ENCODE results near the gene C1orf50. TPM values are rescaled to one million over a fixed set of nuclear protein-coding genes. Genes with fewer than 3 reads are reported as not detected.
"Not testable (repeated sequence)": the region's sequence is repeated elsewhere in the genome, so short reads cannot be mapped to it uniquely, and the experiment has no call there.

C1orf50 gene
- polyA plus RNA-seq, 4 donors = 8.4 to 15.2 (median 12.6) TPM

DNA sequence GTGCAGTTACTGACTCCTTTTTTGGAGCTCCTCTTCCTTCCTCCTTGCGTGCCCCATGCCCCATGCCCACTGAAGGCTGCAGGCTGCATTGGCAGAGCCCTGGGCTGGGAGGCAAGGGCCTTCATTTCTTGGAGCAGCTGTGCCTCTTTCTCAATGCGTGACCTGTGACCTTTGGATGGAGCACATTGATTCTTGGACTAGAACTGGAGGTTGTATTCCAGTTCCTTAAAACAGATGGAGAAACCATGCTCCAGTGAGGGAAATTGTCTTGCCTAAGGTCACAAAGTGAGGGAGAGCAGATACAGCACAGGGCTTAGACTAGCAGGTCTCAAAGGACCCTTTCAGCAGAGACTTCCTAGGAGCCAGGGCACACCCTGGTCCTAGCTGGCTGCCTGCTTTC is 26.8 kb downstream of the C1orf50 start:
- DNase-seq (ENCODE audit: low read depth in 4 of 4, low spot score in 2 of 4) = no peak

DNA sequence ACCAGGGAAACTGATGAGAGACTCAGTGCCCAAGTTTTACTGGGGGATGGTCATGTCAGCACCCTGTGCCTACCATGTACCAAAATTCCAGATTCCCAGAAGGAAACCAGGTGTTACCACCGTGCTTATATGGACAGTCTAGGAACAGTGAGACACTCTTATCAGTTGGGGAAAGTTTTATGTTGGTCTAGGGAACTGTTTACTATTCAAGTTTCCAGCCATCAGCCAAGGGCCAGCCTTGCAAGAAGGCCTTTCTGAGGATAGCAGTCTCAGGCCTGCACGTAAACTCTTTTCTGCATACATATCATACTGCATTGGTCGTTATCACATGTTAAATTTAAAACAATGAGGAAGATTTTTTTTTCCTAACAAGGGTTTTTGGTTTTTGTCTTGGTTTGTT is 30.4 kb downstream of the C1orf50 start:
- DNase-seq (ENCODE audit: low read depth in 4 of 4, low spot score in 2 of 4) = no peak

DNA sequence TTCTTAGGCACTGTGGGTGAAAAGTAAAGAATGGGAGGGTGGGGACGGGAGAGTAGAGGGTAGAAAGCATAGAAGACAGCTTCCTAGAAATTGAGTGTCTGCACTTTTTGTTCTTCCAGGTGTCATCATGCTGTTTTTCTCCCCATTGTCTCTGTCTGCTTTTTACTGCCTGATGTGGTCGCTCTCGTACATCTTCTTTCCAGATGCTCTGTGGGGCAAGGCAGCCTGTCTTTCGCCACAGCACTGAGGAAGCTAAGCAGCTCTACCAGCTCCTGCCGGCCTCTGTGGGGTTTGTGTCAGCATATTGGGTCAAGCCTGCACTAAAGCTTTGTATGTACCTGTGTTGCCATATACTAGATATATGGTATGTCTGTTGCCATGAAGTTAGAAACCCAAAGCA is 30.9 kb downstream of the C1orf50 start:
- DNase-seq (ENCODE audit: low read depth in 4 of 4, low spot score in 2 of 4) = no peak

DNA sequence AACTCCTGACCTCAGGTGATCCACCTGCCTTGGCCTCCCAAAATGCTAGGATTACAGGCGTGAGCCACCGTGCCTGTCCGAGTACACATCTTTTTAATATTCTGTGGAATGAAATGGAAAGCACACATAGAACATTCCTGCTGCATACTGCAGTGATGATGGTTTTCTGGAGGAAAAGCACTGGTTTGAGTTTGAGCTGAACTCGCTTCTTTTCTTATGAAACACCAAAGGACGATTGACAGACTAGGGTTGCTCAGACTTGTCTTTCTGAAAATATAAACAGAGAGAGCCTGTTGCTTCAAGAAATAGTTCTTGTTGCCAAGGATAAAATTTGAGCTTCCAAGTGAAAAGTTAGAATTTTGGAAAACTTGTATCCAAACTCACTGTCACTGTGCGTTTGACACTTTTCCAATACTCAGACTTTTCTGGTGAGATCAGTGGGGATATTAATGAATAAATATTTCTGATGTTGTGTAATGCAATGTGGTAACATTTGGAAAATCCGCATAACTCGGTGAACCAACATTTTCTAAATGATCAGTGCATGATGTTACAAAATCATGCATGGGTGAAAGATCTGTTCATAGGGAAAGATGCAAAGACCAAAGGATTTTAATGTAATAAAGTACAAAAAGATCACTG is 34.9 kb downstream of the C1orf50 start:
- DNase-seq (ENCODE audit: low read depth in 4 of 4, low spot score in 2 of 4) = no peak

DNA sequence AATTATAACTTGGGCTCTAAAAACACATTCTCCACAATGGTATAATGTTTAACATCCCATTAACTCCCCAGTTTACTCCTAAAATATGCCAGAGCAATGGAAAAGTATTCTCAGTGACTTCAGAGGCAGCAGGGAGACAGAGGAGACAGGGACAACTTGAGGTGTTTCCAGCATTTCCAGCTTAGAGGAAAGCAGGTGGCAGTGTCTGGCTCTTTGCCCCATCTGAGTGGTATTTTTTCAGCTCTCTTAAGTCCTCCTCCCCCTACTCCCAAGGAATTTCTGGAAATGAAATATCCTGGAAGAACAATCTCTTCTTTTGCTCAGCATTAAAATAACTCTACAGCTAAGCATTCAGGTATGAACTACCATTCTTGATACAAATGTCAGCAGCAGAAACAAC is 39.1 kb downstream of the C1orf50 start:
- DNase-seq (ENCODE audit: low read depth in 4 of 4, low spot score in 2 of 4) = no peak

DNA sequence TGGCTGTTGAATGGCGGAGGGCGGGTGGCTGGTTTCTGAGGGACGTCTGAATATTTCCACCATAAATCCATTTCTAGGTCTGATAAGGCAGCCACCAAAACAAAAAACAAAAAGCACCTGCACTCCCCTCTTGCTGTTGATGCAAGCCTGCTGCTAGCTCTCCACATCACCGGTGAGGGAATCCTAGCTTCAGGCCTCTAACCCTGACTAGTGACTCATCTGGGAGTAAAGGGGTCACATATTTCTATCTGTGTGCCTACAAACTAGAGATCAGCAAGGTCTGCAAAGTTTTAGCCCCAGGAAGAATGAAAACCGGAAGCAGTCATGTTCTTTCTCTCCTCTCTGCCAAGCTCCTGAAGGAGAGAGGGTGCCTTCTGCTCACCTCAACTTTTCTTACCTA is 39.5 kb downstream of the C1orf50 start:
- DNase-seq (ENCODE audit: low read depth in 4 of 4, low spot score in 2 of 4) = no peak

DNA sequence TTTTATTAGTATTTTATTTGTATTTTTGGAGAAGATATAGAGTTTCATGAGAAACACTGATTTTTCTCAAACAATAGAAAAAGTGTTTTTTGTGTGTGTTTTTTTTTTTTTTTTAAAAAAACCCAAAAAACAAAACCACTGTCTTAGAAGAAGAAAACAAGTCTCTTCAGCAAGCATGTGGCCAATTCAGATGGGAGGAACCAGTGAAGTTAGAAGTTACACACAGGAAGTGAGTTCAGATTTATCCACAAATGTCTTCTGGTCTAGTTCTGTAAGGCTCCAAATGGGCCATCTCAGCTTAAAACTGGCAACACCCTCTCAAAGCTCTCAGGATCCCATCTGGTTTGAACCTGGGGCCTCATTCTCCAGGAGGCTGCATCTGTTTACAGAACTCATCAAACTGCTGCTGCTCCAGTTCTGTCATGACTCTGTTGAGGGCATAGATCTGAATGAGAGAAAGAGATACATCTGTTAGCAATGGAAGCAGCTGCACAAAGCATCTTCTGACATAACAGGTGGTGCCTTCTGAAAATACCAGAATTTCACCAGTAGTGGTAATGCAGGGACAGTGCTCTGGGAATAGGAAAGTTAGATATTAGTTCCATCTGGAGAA is 40.1 kb downstream of the C1orf50 start:
- DNase-seq (ENCODE audit: low read depth in 4 of 4, low spot score in 2 of 4) = no peak

DNA sequence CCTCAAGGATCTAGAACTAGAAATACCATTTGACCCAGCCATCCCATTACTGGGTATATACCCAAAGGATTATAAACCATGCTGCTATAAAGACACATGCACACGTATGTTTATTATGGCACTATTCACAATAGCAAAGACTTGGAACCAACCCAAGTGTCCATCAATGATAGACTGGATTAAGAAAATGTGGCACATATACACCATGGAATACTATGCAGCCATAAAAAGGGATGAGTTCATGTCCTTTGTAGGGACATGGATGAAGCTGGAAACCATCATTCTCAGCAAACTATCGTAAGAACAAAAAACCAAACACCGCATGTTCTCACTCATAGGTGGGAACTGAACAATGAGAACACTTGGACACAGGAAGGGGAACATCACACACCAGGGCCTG is 47.8 kb downstream of the C1orf50 start:
- not testable (repeated sequence) for DNase-seq (ENCODE audit: low read depth in 4 of 4, low spot score in 2 of 4)

DNA sequence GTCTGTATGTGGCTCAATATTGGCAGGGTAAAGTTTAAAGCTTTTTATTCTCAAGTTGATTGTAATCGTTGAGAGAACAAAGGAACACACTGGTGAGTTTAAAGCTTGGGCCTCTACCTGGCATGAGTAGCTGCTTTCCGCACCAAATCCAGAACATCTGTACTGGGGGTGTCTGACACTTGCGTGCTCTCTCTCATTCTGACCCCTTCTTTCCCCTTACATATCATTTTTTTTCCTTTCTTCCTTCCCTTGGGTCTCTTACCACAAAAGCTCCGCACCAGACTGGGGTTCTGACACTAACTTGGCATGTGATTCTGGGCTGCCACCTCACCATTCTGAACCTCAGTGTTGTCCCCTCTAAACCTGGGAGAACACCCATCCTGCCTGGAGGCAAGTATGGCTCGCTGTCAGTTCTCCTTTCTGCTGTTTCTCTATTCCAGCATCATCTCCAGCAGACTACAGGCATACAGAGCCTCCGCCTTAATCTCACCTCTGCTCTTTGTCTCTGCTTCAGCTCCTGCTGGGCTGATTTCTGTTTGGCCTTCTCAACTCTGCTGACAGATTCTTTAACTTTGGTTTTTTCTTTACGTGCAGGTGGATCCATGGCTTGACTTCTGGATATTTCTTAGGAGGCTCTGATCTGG is 49.0 kb downstream of the C1orf50 start:
- DNase-seq (ENCODE audit: low read depth in 4 of 4, low spot score in 2 of 4) = peak in 1 of 4 donors; percentile 15

DNA sequence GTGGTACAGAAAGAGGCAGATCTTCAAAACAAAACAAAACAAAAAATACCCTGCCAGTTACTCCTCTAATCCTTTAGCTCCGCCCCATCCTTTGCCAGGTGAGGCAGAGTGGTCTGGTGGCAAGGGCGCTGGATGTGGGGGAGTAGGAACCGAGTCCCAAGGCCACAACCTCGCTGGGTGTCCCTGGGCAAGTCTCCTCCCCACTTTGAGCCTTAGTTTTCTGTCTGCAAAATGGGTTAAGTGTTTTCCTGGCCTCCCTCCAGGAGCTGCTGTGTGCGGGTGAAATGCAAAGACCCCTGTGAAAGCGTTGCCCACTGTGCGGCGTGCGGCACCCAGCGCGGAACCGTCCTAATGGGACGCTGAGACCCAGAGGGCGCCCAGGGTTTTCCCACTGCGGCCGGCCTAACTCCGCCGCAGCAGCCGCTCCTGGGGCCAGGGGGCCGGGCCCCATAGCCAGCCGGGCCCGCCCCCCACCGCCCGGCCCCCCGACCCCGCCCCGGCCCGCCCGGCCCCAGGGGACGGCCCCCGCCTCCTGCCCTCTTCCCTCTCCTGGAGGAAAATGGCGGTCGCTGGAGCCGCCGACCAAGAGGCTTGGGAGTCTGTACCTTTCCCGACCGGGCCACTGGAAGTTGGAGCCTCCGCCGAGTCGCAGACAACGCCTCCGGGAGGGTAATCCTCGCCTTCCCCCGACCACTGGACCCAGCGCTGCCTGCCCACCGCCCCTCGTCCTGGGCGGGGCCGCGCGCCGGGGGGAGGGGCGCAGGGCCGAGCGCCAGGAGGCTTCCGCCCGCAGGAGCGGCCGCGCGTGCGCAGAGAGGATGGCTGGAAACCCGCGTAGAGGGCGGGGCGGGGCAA is 49.8 kb downstream of the C1orf50 start, which contains the start of the genes ERMAP and SVBP:
ERMAP (plus strand) TSS at position 538 of the 855 bp plus-strand sequence. CDS start 13,327 bp downstream, outside the sequence.
SVBP (minus strand) TSS at position 813 of the 855 bp plus-strand sequence. CDS start 853 bp downstream, outside the sequence.
- DNase-seq (ENCODE audit: low read depth in 4 of 4, low spot score in 2 of 4) = peak; percentile 75 to 85 (median 78)

DNA sequence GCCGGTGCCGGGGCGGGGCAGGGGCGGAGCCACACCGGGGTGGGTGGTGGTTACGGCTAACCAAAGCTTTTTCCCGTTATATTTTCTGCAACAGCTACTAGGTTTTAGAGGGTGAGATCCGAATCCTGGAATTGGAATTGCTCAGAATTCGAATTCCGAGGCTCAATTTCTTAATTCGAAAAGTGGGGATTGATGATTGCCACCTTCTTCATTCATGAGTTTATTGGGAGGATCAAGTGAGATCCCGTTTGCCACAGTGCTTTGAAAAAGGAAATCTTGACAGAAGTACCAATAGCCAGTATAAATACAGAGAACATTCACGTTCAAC is 50.4 kb downstream of the C1orf50 start:
- no peak for DNase-seq (ENCODE audit: low read depth in 4 of 4, low spot score in 2 of 4)

DNA sequence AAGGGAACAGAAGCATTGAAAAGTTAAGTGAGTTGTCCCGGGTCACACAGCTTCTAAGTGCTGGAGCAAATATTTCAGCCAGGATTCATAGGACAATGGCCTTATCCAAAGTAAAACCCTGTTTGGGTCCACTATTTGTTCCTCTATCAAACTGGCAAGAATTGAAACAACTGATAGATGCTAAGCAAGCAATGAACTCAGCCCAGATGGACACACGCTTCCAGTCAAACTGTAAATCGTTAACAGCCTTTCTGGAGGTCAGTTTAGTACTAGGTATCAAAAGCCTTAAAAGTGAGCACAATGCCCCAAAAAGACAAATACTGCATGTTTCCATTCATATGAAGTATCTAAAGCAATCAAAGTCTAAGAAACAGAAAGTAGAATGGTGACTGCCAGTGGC is 50.9 kb downstream of the C1orf50 start:
- DNase-seq (ENCODE audit: low read depth in 4 of 4, low spot score in 2 of 4) = no peak

DNA sequence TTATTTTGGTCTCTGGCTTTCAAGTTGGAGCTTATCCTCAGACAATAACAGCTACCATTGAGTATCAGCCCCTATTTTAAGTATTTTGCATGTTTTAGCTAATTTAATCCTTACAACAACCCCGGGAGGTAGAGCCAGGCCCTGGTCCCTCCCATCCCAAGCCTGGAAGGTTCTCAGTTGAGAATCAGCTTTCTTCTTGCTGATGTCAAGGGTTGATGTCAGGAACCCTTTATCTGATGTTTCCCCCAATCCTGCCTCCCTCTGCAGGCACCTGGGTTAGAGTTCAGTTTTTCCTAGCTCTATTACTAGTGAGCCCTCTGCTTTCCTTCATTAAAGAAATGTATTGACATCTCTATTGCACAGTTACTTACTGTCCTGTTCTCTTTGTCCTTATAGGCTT is 53.8 kb downstream of the C1orf50 start:
- no peak for DNase-seq (ENCODE audit: low read depth in 4 of 4, low spot score in 2 of 4)

DNA sequence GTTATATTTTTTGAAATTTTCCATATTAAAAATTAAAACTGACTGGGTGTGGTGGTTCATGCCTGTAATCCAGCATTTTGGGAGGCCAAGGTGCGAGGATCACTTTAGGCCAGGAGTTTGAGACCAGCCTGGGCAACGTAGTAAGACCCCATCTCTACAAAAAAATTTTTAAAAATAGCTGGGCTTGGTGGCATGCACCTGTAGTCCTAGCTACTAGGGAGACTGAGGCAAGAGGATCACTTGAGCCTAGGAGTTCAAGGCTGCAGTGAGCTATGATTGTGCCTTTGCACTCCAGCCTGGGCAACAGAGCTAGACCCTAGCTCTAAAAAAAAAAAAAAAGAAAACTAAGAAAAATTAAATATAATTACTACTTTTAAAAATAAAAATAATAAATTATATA is 54.6 kb downstream of the C1orf50 start:
- DNase-seq (ENCODE audit: low read depth in 4 of 4, low spot score in 2 of 4) = no peak

DNA sequence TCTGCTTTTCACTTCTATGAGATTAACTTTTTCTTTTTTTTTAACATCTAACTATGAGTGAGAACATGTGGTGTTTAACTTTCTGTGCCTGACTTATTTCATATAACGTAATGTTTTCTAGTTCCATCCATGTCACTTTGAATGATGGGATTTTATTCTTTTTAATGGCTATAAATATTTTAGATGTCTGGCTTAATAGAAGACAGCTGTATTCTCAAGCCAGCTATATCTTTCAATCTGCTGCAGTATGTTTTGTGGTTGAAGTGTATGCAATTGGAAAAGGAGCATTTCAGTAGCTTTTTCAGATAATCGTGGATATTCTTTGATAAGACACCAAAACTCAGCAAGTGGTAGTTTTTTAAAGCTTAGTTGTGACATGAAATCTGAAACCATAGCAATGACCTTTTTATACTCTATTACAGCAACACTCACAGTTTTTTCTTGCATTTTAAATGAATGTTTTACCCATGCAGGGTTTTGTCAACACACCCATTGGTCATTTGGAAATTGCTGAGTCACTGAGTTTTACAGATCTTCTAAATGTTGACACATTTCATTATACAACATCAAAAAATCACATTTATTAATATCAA is 55.8 kb downstream of the C1orf50 start:
- peak in 2 of 4 donors; percentile 7 to 19 for DNase-seq (ENCODE audit: low read depth in 4 of 4, low spot score in 2 of 4)

DNA sequence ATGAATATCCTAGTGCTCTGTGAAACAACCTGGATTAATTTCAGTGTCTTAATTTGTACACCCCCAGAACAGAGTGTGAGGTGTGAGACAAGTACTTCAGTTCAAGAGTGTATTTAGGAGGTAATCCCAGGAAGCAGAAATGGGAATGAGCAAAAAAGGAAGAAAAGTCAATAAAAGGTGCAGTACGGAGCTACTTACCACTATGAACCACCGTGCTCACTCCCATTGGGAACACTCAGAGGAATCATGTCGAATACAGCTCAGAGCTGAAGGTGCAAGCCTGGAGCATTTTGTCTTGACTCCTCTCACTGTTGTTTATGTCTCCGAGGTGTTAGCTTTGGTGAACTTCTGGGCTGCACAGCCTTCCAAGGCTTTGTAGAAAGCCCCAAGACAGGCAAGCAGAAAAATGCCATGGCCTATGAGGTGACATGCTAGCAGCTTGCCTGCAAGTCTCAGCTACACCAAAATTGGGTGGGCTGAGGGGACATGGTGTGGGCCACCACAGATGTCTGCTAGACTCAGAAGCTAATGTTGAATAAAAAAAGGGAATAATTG is 57.5 kb downstream of the C1orf50 start:
- no peak for DNase-seq (ENCODE audit: low read depth in 4 of 4, low spot score in 2 of 4)

DNA sequence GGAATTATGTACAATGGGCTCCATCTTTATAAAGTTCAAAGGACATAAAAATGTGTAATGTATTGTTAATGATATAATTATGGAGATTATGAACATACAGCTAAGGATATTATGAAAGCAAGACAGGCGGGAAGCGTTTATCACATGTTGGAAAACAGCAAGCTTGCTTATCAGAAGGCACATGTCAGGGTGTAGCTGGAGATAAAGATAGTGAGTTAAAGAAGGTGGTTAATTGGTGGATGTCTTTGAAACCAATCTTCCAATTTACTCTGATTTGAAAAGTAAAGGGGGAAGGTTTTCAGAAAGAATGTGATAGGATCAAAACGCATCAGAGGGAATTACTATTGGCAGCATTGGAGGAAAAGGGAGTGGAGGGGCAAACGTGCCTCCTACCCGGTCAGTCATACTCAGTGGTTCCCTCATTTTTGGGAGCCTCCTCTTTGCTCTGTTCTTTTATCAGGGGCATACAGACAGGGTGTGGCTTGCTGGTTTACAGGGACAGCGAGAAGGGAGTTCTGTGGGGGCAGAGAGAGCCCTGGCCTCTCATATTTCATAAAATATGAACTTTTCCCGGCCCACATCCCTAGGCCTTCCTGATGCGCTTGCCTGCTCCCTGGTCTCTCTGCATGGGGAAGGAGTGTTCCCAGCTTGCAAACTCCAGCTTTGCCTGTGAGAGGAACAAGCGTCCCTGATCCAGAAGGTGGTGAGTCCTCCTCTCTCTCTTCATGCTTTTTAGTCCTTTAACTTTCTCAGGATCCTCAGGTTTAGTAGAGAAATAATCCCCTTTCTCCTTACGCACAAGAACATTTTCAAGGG is 58.2 kb downstream of the C1orf50 start:
- DNase-seq (ENCODE audit: low read depth in 4 of 4, low spot score in 2 of 4) = no peak
